Stimulated activated CD4-positive, alpha-beta T cell treated with anti-CD3 and anti-CD28 coated beads, Interleukin-2, amount 100 ng/mL, for 4 hours (primary cell): ENCODE data around the gene NCAM2.

ENCODE experiments used
- DNase-seq: peaks from one replicate; pipeline ENCODE4 v3.0.0-alpha.2; 2020; ENCODE audit warnings: low read depth

NCAM2 gene

GRCh38 chr21:21226472-21226871 is 228.3 kb downstream of the NCAM2 start:
- DNase-seq: no peak

GRCh38 chr21:21230672-21231071 is 232.5 kb downstream of the NCAM2 start:
- DNase-seq: no peak

- DNase-seq: no peak
These were observed 233.7 kb downstream of the NCAM2 start for GRCh38 chr21:21231913-21232312.

- DNase-seq: no peak
These were observed 234.1 kb downstream of the NCAM2 start for GRCh38 chr21:21232320-21232719.

- DNase-seq: no peak
These were observed 234.8 kb downstream of the NCAM2 start for GRCh38 chr21:21233051-21233450.

- no peak for DNase-seq
These were observed 238.8 kb downstream of the NCAM2 start for GRCh38 chr21:21236996-21237395.

- DNase-seq: no peak
These were observed 240.6 kb downstream of the NCAM2 start for GRCh38 chr21:21238629-21239400.

- DNase-seq: no peak
These were observed 243.2 kb downstream of the NCAM2 start for GRCh38 chr21:21241391-21241790.

GRCh38 chr21:21246007-21246406 is 247.8 kb downstream of the NCAM2 start:
- DNase-seq: no peak

GRCh38 chr21:21247424-21247823 is 249.2 kb downstream of the NCAM2 start:
- DNase-seq: no peak

GRCh38 chr21:21262048-21262447 is 263.8 kb downstream of the NCAM2 start:
- DNase-seq: no peak

GRCh38 chr21:21268061-21268471 is 269.9 kb downstream of the NCAM2 start:
- no peak for DNase-seq

GRCh38 chr21:21268885-21269284 is 270.7 kb downstream of the NCAM2 start:
- no peak for DNase-seq

GRCh38 chr21:21279193-21279901 is 281.1 kb downstream of the NCAM2 start:
- DNase-seq: no peak

- DNase-seq: no peak
These were observed 285.6 kb downstream of the NCAM2 start for GRCh38 chr21:21283810-21284209.

- no peak for DNase-seq
These were observed 288.1 kb downstream of the NCAM2 start for GRCh38 chr21:21286170-21286798.

- no peak for DNase-seq
These were observed 292.5 kb downstream of the NCAM2 start for GRCh38 chr21:21290751-21291150.

GRCh38 chr21:21291883-21292569 is 293.8 kb downstream of the NCAM2 start:
- no peak for DNase-seq

GRCh38 chr21:21295303-21295702 is 297.1 kb downstream of the NCAM2 start:
- no peak for DNase-seq

- no peak for DNase-seq
These were observed 299.0 kb downstream of the NCAM2 start for GRCh38 chr21:21297211-21297610.

- DNase-seq: no peak
These were observed 302.8 kb downstream of the NCAM2 start for GRCh38 chr21:21301013-21301412.

GRCh38 chr21:21309510-21309909 is 311.3 kb downstream of the NCAM2 start:
- DNase-seq: no peak

- DNase-seq: no peak
These were observed 326.1 kb downstream of the NCAM2 start for GRCh38 chr21:21324297-21324696.
